Measurements from ENCODE around the gene VANGL1. TPM values are rescaled to one million over a fixed set of nuclear protein-coding genes. Genes with fewer than 3 reads are reported as not detected.
A peak's percentile ranks its signal among the peaks of the same experiment; 100 is the strongest.

Gene VANGL1
- total and polyA plus RNA-seq, 12 donors: 2.0 to 19.1 (median 10.6) TPM

DNA sequence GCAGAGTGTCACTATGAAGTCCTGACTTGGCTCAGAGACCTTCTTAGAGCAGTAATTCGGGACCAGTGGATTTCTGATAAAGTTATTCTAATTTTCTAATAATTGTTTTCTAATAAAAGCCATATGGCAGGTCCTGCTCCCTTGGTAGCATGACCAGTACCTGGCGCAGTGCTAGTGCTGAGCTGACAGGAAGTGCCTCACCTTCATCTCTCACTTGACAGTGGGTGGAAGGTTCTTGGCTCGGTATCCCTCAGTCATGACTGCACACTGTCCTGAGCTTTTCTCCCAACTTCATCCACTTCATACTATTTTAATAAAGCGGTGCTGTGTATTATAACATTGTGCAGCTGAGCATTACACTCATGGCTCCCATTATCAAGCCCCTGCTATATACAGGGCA, 14.1 kb downstream of the VANGL1 start:
- H3K4me3 ChIP-seq: no peak overlapping the region
- peak overlapping the region in 3 of 5 donors; percentile 68 to 80 (median 76) for H3K27ac ChIP-seq
- no peaks in the 10 kb centered on the region for H3K27me3 ChIP-seq
- intact Hi-C loops (cut with DNase I): no loop called here
- DNase-seq: no peak
- TF ChIP-seq, protein P1, sequence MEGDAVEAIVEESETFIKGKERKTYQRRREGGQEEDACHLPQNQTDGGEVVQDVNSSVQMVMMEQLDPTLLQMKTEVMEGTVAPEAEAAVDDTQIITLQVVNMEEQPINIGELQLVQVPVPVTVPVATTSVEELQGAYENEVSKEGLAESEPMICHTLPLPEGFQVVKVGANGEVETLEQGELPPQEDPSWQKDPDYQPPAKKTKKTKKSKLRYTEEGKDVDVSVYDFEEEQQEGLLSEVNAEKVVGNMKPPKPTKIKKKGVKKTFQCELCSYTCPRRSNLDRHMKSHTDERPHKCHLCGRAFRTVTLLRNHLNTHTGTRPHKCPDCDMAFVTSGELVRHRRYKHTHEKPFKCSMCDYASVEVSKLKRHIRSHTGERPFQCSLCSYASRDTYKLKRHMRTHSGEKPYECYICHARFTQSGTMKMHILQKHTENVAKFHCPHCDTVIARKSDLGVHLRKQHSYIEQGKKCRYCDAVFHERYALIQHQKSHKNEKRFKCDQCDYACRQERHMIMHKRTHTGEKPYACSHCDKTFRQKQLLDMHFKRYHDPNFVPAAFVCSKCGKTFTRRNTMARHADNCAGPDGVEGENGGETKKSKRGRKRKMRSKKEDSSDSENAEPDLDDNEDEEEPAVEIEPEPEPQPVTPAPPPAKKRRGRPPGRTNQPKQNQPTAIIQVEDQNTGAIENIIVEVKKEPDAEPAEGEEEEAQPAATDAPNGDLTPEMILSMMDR (IDR thresholded peaks at IDR 0.05): no peak
- TF ChIP-seq POLR2A (IDR thresholded peaks at IDR 0.05): no peak
- no peaks in the 10 kb centered on the region for H3K9me3 ChIP-seq (replicated peaks in 1 of 3)
- 68 to 90% (median 85%) methylated on average over 4 of the region's 4 CpGs for WGBS, 4 donors
- H3K4me1 ChIP-seq (replicated peaks in 1 of 2): peaks cover 36 to 49% of the 10 kb centered on the region in 2 donors
- peaks cover 0 to 6% of the 10 kb centered on the region in 2 donors for H3K36me3 ChIP-seq (replicated peaks in 1 of 2)

DNA sequence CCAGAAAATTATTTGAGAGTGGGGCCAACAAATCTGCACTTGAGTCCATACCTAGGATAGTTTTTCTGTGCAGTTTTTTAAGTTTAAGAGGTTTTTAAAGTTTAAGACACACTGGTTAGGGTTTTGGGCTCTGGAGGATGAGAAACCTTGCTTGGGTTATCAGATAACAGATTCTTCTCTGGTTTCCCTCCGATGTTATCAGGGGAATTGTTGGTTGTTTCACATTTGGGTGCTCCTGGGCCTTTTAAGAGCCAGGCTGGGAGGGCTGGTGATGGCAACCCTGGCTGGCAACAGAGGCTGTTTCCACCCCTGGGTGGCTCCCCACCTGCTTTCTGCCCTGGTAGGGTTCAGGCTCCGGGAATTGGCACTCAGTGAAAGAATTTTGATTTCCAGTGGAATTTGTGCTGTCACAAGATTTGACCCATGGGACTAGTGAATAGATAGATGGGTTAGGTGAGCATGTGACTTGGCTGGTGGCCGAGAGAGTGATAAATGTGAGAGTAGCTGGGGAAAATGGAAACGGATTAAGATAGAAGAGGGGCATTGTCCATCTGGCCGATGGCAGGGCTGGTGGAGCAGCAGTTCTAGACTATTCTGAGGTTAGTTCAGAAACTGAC, 14.8 kb downstream of the VANGL1 start:
- no peak for TF ChIP-seq POLR2A (IDR thresholded peaks at IDR 0.05)
- TF ChIP-seq, protein P1 (IDR thresholded peaks at IDR 0.05): no peak
- Histone ChIP-seq H3K27me3 (no peaks in the 10 kb centered on the region), H3K4me1 (replicated peaks in 1 of 2) (peaks cover 36 to 49% of the 10 kb centered on the region in 2 donors), H3K4me3 (no peak overlapping the region), H3K9me3 (replicated peaks in 1 of 3) (no peaks in the 10 kb centered on the region), H3K27ac (no peak overlapping the region), H3K36me3 (replicated peaks in 1 of 2) (peaks cover 0 to 6% of the 10 kb centered on the region in 2 donors)
- peak in 6 of 7 donors; percentile 32 to 84 (median 59) for DNase-seq
- intact Hi-C loops (cut with DNase I): no loop called here
- 45 to 55% (median 48%) methylated on average over 5 of the region's 5 CpGs for WGBS, 4 donors

- Histone ChIP-seq H3K27me3 (no peaks in the 10 kb centered on the region), H3K4me1 (replicated peaks in 1 of 2) (peaks cover 31 to 35% of the 10 kb centered on the region in 2 donors), H3K27ac (no peak overlapping the region), H3K4me3 (no peak overlapping the region), H3K9me3 (replicated peaks in 1 of 3) (no peaks in the 10 kb centered on the region), H3K36me3 (replicated peaks in 1 of 2) (peaks cover 0 to 6% of the 10 kb centered on the region in 2 donors)
- intact Hi-C loops (cut with DNase I): no loop called here
- 67 to 83% (median 72%) methylated on average over 1 of the region's 1 CpG for WGBS, 4 donors
- no peak for TF ChIP-seq POLR2A (IDR thresholded peaks at IDR 0.05)
- TF ChIP-seq, protein P1 (IDR thresholded peaks at IDR 0.05): no peak
- DNase-seq: no peak
Observed at GRCh38 chr1:115658646-115659045, 16.9 kb downstream of the VANGL1 start.

DNA sequence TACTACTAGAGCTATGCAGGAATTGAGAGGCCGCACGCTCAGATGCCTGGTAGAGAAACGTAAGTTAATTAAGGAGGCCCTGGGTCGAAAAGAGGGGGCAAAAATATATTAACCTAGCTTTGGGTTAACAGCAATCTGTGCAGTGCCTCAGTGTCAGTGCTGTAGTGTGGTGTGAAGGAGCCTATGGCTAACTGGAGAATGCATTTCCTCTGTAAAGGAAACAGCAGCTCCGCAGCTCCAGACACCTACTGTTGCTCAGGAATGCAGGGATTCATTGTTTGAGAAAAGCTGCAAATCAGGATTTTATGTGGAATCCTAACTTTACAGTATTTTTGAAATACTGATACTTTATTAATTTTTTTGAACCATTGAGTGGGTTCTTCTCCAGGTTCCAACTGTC, 18.4 kb downstream of the VANGL1 start:
- H3K9me3 ChIP-seq (replicated peaks in 1 of 3): no peaks in the 10 kb centered on the region
- no peak for DNase-seq
- H3K4me3 ChIP-seq: no peak overlapping the region
- TF ChIP-seq POLR2A (IDR thresholded peaks at IDR 0.05): no peak
- TF ChIP-seq, protein P1 (IDR thresholded peaks at IDR 0.05): no peak
- no peaks in the 10 kb centered on the region for H3K27me3 ChIP-seq
- 91 to 97% (median 95%) methylated on average over 5 of the region's 5 CpGs for WGBS, 4 donors
- intact Hi-C loops (cut with DNase I): no loop called here
- H3K27ac ChIP-seq: no peak overlapping the region
- peaks cover 0 to 6% of the 10 kb centered on the region in 2 donors for H3K36me3 ChIP-seq (replicated peaks in 1 of 2)
- H3K4me1 ChIP-seq (replicated peaks in 1 of 2): peaks cover 20 to 23% of the 10 kb centered on the region in 2 donors

Data from adrenal gland (tissue), 12 donors.